OCI-LY7 (cell line): ENCODE results near the gene ARMH4.

ENCODE experiments used
- EZH2phosphoT487 ChIP-seq: fragments of 200-600 bp; sonication (generic); IDR thresholded peaks from 2 replicates; pipeline ENCODE4 v1.6.1; 2018; ENCODE audit warnings: low read depth, borderline replicate concordance, mild to moderate bottlenecking, mixed run types, antibody characterized with exemption, low read length, moderate library complexity, mixed read lengths
- TF ChIP-seq, protein P1 (sequence below): fragments of 200-600 bp; sonication (generic); conservative IDR thresholded peaks from 2 replicates; pipeline ENCODE4 v1.5.1; 2014; ENCODE audit warnings: mild to moderate bottlenecking, antibody characterized with exemption, low read length, moderate library complexity, mixed read lengths

DNA sequence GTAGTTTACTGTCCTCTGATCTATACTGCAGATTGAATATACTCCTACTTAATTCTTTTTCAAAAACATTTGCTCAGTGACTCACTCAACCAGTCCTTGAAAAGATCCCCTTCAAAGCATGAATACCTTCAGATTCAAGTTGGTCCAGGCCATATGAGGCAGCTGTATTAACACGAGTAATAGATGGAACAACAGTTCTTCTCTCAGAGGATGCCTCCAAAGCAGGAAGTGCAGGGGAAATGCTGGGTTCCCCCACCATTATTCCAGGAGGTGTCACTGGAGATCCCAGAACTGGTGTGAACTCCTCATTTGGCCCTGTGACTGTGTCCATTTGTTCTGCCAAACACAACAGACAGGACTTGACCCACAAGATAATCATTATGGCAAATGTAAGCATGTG, 20.6 kb downstream of the ARMH4 start:
- TF ChIP-seq, protein P1, sequence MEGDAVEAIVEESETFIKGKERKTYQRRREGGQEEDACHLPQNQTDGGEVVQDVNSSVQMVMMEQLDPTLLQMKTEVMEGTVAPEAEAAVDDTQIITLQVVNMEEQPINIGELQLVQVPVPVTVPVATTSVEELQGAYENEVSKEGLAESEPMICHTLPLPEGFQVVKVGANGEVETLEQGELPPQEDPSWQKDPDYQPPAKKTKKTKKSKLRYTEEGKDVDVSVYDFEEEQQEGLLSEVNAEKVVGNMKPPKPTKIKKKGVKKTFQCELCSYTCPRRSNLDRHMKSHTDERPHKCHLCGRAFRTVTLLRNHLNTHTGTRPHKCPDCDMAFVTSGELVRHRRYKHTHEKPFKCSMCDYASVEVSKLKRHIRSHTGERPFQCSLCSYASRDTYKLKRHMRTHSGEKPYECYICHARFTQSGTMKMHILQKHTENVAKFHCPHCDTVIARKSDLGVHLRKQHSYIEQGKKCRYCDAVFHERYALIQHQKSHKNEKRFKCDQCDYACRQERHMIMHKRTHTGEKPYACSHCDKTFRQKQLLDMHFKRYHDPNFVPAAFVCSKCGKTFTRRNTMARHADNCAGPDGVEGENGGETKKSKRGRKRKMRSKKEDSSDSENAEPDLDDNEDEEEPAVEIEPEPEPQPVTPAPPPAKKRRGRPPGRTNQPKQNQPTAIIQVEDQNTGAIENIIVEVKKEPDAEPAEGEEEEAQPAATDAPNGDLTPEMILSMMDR, result no peak
- no peak for TF ChIP-seq EZH2phosphoT487
